BE2C (cell line): Measurements from ENCODE around the gene DHRS11.

Source experiments
- DNase-seq: peaks from one replicate; pipeline ENCODE4 v3.0.0-alpha.2; 2020
- H3K27me3 ChIP-seq: fragments of 250-450 bp; sonication (Bioruptor Pico); 2 replicates; pipeline ENCODE4 v1.5.1; 2020; ENCODE audit warnings: mild to moderate bottlenecking
- H3K36me3 ChIP-seq: fragments of 250-450 bp; sonication (Bioruptor Pico); 2 replicates; pipeline ENCODE4 v1.5.1; 2020; ENCODE audit warnings: mild to moderate bottlenecking
- H3K4me1 ChIP-seq: fragments of 250-450 bp; sonication (Bioruptor Pico); 2 replicates; pipeline ENCODE4 v1.5.1; 2020
- H3K4me3 ChIP-seq: 2 replicates; pipeline ENCODE4 v1.5.1; 2011; ENCODE audit warnings: low read depth, low read length
- H3K9me3 ChIP-seq: fragments of 250-450 bp; sonication (Bioruptor Pico); 2 replicates; pipeline ENCODE4 v1.5.1; 2020
- TF ChIP-seq, protein P1 (sequence below): IDR thresholded peaks from 2 replicates; pipeline ENCODE4 v1.5.1; 2012; ENCODE audit warnings: mild to moderate bottlenecking, low read depth, low read length

Gene DHRS11

GRCh38 chr17:36590082-36590481 is 1.6 kb upstream of the DHRS11 start:
- DNase-seq = no peak
- no peaks in the 10 kb centered on the region for H3K4me1 ChIP-seq
- no peak overlapping the region for H3K4me3 ChIP-seq
- no peaks in the 10 kb centered on the region for H3K9me3 ChIP-seq
- TF ChIP-seq, protein P1, sequence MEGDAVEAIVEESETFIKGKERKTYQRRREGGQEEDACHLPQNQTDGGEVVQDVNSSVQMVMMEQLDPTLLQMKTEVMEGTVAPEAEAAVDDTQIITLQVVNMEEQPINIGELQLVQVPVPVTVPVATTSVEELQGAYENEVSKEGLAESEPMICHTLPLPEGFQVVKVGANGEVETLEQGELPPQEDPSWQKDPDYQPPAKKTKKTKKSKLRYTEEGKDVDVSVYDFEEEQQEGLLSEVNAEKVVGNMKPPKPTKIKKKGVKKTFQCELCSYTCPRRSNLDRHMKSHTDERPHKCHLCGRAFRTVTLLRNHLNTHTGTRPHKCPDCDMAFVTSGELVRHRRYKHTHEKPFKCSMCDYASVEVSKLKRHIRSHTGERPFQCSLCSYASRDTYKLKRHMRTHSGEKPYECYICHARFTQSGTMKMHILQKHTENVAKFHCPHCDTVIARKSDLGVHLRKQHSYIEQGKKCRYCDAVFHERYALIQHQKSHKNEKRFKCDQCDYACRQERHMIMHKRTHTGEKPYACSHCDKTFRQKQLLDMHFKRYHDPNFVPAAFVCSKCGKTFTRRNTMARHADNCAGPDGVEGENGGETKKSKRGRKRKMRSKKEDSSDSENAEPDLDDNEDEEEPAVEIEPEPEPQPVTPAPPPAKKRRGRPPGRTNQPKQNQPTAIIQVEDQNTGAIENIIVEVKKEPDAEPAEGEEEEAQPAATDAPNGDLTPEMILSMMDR = no peak
- H3K36me3 ChIP-seq = peaks cover 32% of the 10 kb centered on the region
- no peaks in the 10 kb centered on the region for H3K27me3 ChIP-seq

GRCh38 chr17:36592316-36592715 is 637 bp downstream of the DHRS11 start:
- Histone ChIP-seq H3K4me3 (peak overlapping the region; percentile 66), H3K36me3 (peaks cover 15% of the 10 kb centered on the region), H3K4me1 (no peaks in the 10 kb centered on the region), H3K27me3 (no peaks in the 10 kb centered on the region), H3K9me3 (no peaks in the 10 kb centered on the region)
- DNase-seq = peak; percentile 37
- TF ChIP-seq, protein P1 = no peak

GRCh38 chr17:36592716-36593321 is 1.1 kb downstream of the DHRS11 start:
- no peak for DNase-seq
- Histone ChIP-seq H3K9me3 (no peaks in the 10 kb centered on the region), H3K27me3 (no peaks in the 10 kb centered on the region), H3K36me3 (peaks cover 9% of the 10 kb centered on the region), H3K4me3 (peak overlapping the region; percentile 66), H3K4me1 (no peaks in the 10 kb centered on the region)
- TF ChIP-seq, protein P1 = no peak

DNA sequence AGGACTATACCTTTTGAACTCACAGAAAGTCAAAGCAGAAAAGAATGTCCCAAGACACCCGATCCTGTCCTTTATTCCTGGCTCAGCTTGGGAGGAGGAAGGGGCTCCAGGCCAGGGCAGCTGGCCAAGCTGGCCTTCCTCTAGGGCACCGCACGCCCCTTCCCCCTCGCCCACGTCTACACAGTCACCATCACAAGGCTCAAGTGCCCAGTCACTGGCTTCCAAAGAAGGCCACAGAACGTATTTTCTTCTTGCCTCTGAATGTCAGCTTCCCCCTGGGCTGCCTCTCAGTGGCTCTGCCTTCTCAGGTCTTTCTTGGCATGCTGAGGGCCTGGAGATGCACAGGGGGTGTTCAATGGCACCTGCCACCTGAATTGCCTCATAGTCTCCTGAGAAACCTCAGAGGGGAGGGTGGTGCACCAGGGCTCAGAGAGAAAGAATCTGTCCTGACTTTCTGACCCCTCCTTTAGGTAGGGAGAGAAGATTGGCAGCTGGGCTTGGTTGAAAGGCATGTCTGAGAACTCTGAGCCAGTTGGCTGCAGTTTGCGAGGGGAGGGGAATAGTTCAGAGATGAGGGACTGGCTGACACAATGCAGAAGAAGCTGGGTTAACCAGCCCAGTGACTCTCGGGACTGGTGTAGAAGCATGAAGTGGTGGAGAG is 2.1 kb downstream of the DHRS11 start:
- Histone ChIP-seq H3K27me3 (no peaks in the 10 kb centered on the region), H3K4me3 (no peak overlapping the region), H3K4me1 (no peaks in the 10 kb centered on the region), H3K9me3 (no peaks in the 10 kb centered on the region), H3K36me3 (peaks cover 5% of the 10 kb centered on the region)
- TF ChIP-seq, protein P1 = no peak
- no peak for DNase-seq

GRCh38 chr17:36594626-36595401 is 3.1 kb downstream of the DHRS11 start:
- no peak overlapping the region for H3K4me3 ChIP-seq
- no peaks in the 10 kb centered on the region for H3K27me3 ChIP-seq
- no peaks in the 10 kb centered on the region for H3K9me3 ChIP-seq
- H3K36me3 ChIP-seq = peaks cover 2% of the 10 kb centered on the region; the same call in 1 of the 2 replicates
- TF ChIP-seq, protein P1 = no peak
- no peak for DNase-seq
- H3K4me1 ChIP-seq = no peaks in the 10 kb centered on the region
